H9 (cell line): ENCODE data around the gene SLC13A5. TPM values are rescaled to one million over a fixed set of nuclear protein-coding genes. Genes with fewer than 3 reads are reported as not detected.

ENCODE experiments used
- DNase-seq: peaks from one replicate; pipeline ENCODE4 v3.0.0-alpha.2; 2017
- H2AFZ ChIP-seq: one replicate; pipeline ENCODE4 v1.6.1; 2013; ENCODE audit warnings: mild to moderate bottlenecking, low read length, control low read depth, moderate library complexity
- H2AK5ac ChIP-seq: 2 replicates; pipeline ENCODE4 v1.6.1; 2013; ENCODE audit warnings: low read length, control low read depth, mixed read lengths; ENCODE audit not compliant: insufficient read length
- H2BK120ac ChIP-seq: one replicate; pipeline ENCODE4 v1.6.1; 2013; ENCODE audit warnings: low read depth, mild to moderate bottlenecking, low read length, control low read depth, inconsistent platforms; ENCODE audit not compliant: poor library complexity, severe bottlenecking
- H2BK12ac ChIP-seq: 2 replicates; pipeline ENCODE4 v1.6.1; 2013; ENCODE audit warnings: low read length, control low read depth, mixed read lengths, low read depth; ENCODE audit not compliant: insufficient read length
- H2BK15ac ChIP-seq: 2 replicates; pipeline ENCODE4 v1.6.1; 2013; ENCODE audit warnings: low read depth, low read length, control low read depth
- H2BK20ac ChIP-seq: one replicate; pipeline ENCODE4 v1.6.1; 2013; ENCODE audit warnings: low read depth, mild to moderate bottlenecking, low read length, control low read depth, inconsistent platforms; ENCODE audit not compliant: poor library complexity, severe bottlenecking
- H2BK5ac ChIP-seq: 2 replicates; pipeline ENCODE4 v1.6.1; 2013; ENCODE audit warnings: low read length, control low read depth, mixed read lengths; ENCODE audit not compliant: insufficient read length
- H3K14ac ChIP-seq: 2 replicates; pipeline ENCODE4 v1.6.1; 2013; ENCODE audit warnings: low read length, control low read depth; ENCODE audit not compliant: insufficient read depth
- H3K18ac ChIP-seq: 2 replicates; pipeline ENCODE4 v1.6.1; 2013; ENCODE audit warnings: low read depth, mild to moderate bottlenecking, mixed read lengths, low read length, control low read depth; ENCODE audit not compliant: insufficient read length
- H3K23ac ChIP-seq: 2 replicates; pipeline ENCODE4 v1.6.1; 2013; ENCODE audit warnings: low read length, control low read depth, mixed read lengths, low read depth; ENCODE audit not compliant: insufficient read length
- H3K23me2 ChIP-seq: 2 replicates; pipeline ENCODE4 v1.6.1; 2013; ENCODE audit warnings: low read depth, mild to moderate bottlenecking, mixed read lengths, low read length, control low read depth; ENCODE audit not compliant: insufficient read length, poor library complexity, severe bottlenecking
- H3K27ac ChIP-seq: 2 replicates; pipeline ENCODE4 v1.5.1; 2013; ENCODE audit warnings: low read length, control low read depth, mixed read lengths, low read depth; ENCODE audit not compliant: insufficient read length
- H3K27me3 ChIP-seq: 2 replicates; pipeline ENCODE4 v1.6.1; 2013; ENCODE audit warnings: low read length, control low read depth, inconsistent platforms; ENCODE audit not compliant: insufficient read depth
- H3K4ac ChIP-seq: 2 replicates; pipeline ENCODE4 v1.6.1; 2013; ENCODE audit warnings: low read depth, mild to moderate bottlenecking, control low read depth, inconsistent platforms, low read length, moderate library complexity
- H3K4me1 ChIP-seq: 2 replicates; pipeline ENCODE4 v1.6.1; 2013; ENCODE audit warnings: low read length, control low read depth, inconsistent platforms; ENCODE audit not compliant: insufficient read depth
- H3K4me2 ChIP-seq: 2 replicates; pipeline ENCODE4 v1.6.1; 2013; ENCODE audit warnings: low read length, control low read depth, mixed read lengths; ENCODE audit not compliant: insufficient read length, insufficient read depth
- H3K56ac ChIP-seq: 2 replicates; pipeline ENCODE4 v1.6.1; 2013; ENCODE audit warnings: low read depth, mild to moderate bottlenecking, mixed read lengths, low read length, control low read depth; ENCODE audit not compliant: insufficient read length
- H3K79me1 ChIP-seq: 2 replicates; pipeline ENCODE4 v1.6.1; 2013; ENCODE audit warnings: low read depth, mild to moderate bottlenecking, moderate library complexity, low read length, control low read depth, inconsistent platforms; ENCODE audit not compliant: insufficient read depth, poor library complexity, severe bottlenecking
- H3K79me2 ChIP-seq: 2 replicates; pipeline ENCODE4 v1.6.1; 2013; ENCODE audit warnings: low read length, control low read depth, inconsistent platforms; ENCODE audit not compliant: insufficient read depth
- H3K9ac ChIP-seq: 2 replicates; pipeline ENCODE4 v1.6.1; 2013; ENCODE audit warnings: low read length, control low read depth, mixed read lengths; ENCODE audit not compliant: insufficient read length; ENCODE audit errors: extremely low read depth
- H3K9me3 ChIP-seq: one replicate; pipeline ENCODE4 v1.6.1; 2013; ENCODE audit warnings: low read depth, low read length, inconsistent platforms; ENCODE audit not compliant: control insufficient read depth
- H3T11ph ChIP-seq: one replicate; pipeline ENCODE4 v1.6.1; 2013; ENCODE audit warnings: mild to moderate bottlenecking, low read length, control low read depth, inconsistent platforms
- H4K20me1 ChIP-seq: one replicate; pipeline ENCODE4 v1.6.1; 2013; ENCODE audit not compliant: control insufficient read depth, insufficient read length, insufficient read depth
- H4K5ac ChIP-seq: 2 replicates; pipeline ENCODE4 v1.6.1; 2013; ENCODE audit warnings: low read depth, mild to moderate bottlenecking, mixed read lengths, low read length, control low read depth; ENCODE audit not compliant: insufficient read length
- H4K8ac ChIP-seq: replicated peaks from 2 replicates; pipeline ENCODE4 v1.6.1; 2013; ENCODE audit warnings: low read length, control low read depth, mixed read lengths, low read depth; ENCODE audit not compliant: insufficient read length
- H4K91ac ChIP-seq: 2 replicates; pipeline ENCODE4 v1.6.1; 2013; ENCODE audit warnings: low read depth, mild to moderate bottlenecking, moderate library complexity, mixed read lengths, low read length, control low read depth; ENCODE audit not compliant: insufficient read length
- H3K27ac Mint-ChIP-seq, 3 experiments: 2 replicates in 2 of 3; 3 replicates in 1 of 3; pipeline ENCODE4 v1.8.0; 2020 to 2021; ENCODE audit warnings: mixed read lengths in 3 of 3, mild to moderate bottlenecking in 1 of 3, moderate library complexity in 1 of 3
- H3K27me3 Mint-ChIP-seq: 2 replicates; pipeline ENCODE4 v1.8.0; 2021; ENCODE audit warnings: low read depth, mild to moderate bottlenecking, moderate library complexity, mixed read lengths
- H3K36me3 Mint-ChIP-seq, 3 experiments: 2 replicates in 2 of 3; 3 replicates in 1 of 3; pipeline ENCODE4 v1.8.0; 2020 to 2021; ENCODE audit warnings: low read depth in 3 of 3, mixed read lengths in 3 of 3; ENCODE audit not compliant: insufficient read depth in 1 of 3
- H3K4me1 Mint-ChIP-seq, 2 experiments: 2 replicates each; pipeline ENCODE4 v1.8.0; 2020; ENCODE audit warnings: mixed read lengths in 2 of 2
- H3K4me3 Mint-ChIP-seq, 2 experiments: 2 replicates in 1 of 2; 3 replicates in 1 of 2; pipeline ENCODE4 v1.8.0; 2020 to 2021; ENCODE audit warnings: mild to moderate bottlenecking in 2 of 2, mixed read lengths in 2 of 2, moderate library complexity in 1 of 2
- H3K9me3 Mint-ChIP-seq, 2 experiments: 2 replicates in 1 of 2; 3 replicates in 1 of 2; pipeline ENCODE4 v1.8.0; 2020; ENCODE audit warnings: mild to moderate bottlenecking in 2 of 2, mixed read lengths in 2 of 2, moderate library complexity in 1 of 2
- CTCF ChIP-seq: fragments of 200-600 bp; sonication (generic); conservative IDR thresholded peaks from 3 replicates; pipeline ENCODE4 v1.8.0; 2021; ENCODE audit warnings: antibody characterized with exemption, mild to moderate bottlenecking
- WGBS: extraction: QIAGEN DNeasy Blood & Tissue Kit; methylation state at CpG from one replicate; pipeline ENCODE4 v1.1.7; 2013; ENCODE audit warnings: missing lambda C conversion rate, low lambda C conversion rate, mixed read lengths; ENCODE audit not compliant: insufficient read length; ENCODE audit errors: extremely low coverage; 5-methylcytosine and 5-hydroxymethylcytosine counted together
- total RNA-seq: library from RNA; stranded (reverse); gene quantifications from 2 replicates; pipeline ENCODE4 v1.2.1, GENCODE V29; 2021

Gene SLC13A5
- total RNA-seq, 1 experiment from 2014 or later = 1.6 TPM

- no peak within 1 kb of the TSS for H3K9ac ChIP-seq
Observed at GRCh38 chr17:6755731-6756184, 42.6 kb upstream of the SLC13A5 start, which contains the start of gene XAF1. TSS of gene XAF1 (plus strand) at chr17:6756046. CDS start at chr17:6756079, 33 bp downstream.

More at GRCh38 chr17:6755731-6756184, 42.6 kb upstream of the SLC13A5 start, which contains the start of gene XAF1:
- no peak within 1 kb of the TSS for H2AFZ ChIP-seq
- no peak within 1 kb of the TSS for H4K91ac ChIP-seq
- no peak for TF ChIP-seq CTCF
- H4K20me1 ChIP-seq = no peaks in the 10 kb centered on the region
- Mint-ChIP-seq H3K27ac (peak within 1 kb of the TSS in 1 of 3 experiments; percentile 5; a peak in 3 of 7 replicates), H3K4me1 (peaks cover 40 to 42% of the 10 kb centered on the region in 2 experiments), H3K27me3 (peaks cover 2% of the 10 kb centered on the region), H3K36me3 (peaks cover 0 to 2% (median 0%) of the 10 kb centered on the region in 3 experiments; a peak in 1 of 7 replicates), H3K4me3 (no peak within 1 kb of the TSS; a peak in 1 of 5 replicates), H3K9me3 (no peaks in the 10 kb centered on the region)
- no peak within 1 kb of the TSS for H3K27ac ChIP-seq
- no peak within 1 kb of the TSS for H2BK120ac ChIP-seq
- H3K23ac ChIP-seq = no peak within 1 kb of the TSS
- H3T11ph ChIP-seq = no peak within 1 kb of the TSS
- H3K9me3 ChIP-seq = no peaks in the 10 kb centered on the region
- no peak within 1 kb of the TSS for H3K56ac ChIP-seq
- no peak within 1 kb of the TSS for H3K4ac ChIP-seq
- H2BK5ac ChIP-seq = no peak within 1 kb of the TSS
- H2AK5ac ChIP-seq = no peak within 1 kb of the TSS
- H4K8ac ChIP-seq = no peak within 1 kb of the TSS
- H3K14ac ChIP-seq = no peak within 1 kb of the TSS; the same call in 1 of the 2 replicates
- H3K79me2 ChIP-seq = no peaks in the 10 kb centered on the region
- DNase-seq = no peak
- H3K18ac ChIP-seq = no peak within 1 kb of the TSS
- no peaks in the 10 kb centered on the region for H3K79me1 ChIP-seq
- H3K23me2 ChIP-seq = no peaks in the 10 kb centered on the region
- peaks cover 9% of the 10 kb centered on the region; the same call in 1 of the 2 replicates for H3K4me1 ChIP-seq
- WGBS = no CpG with 5 or more reads among the region's 14 CpGs
- H2BK20ac ChIP-seq = no peak within 1 kb of the TSS
- no peak within 1 kb of the TSS for H2BK12ac ChIP-seq
- no peak within 1 kb of the TSS for H2BK15ac ChIP-seq
- H3K4me2 ChIP-seq = no peak within 1 kb of the TSS
- H4K5ac ChIP-seq = no peak within 1 kb of the TSS
- H3K27me3 ChIP-seq = no peaks in the 10 kb centered on the region
